Keratinocyte (primary cell): Measurements from ENCODE around the gene TCERG1L. TPM values are rescaled to one million over a fixed set of nuclear protein-coding genes. Genes with fewer than 3 reads are reported as not detected.

Source experiments
- DNase-seq: peaks from one replicate; pipeline ENCODE4 v3.0.0-alpha.2; 2011; ENCODE audit warnings: low read depth, missing footprints, low spot score
- FAIRE-seq: peaks from 2 replicates; lab custom pipeline; 2011; peaks lifted over from hg19 to GRCh38; lab: Jason Lieb, UNC
- H2AFZ ChIP-seq: 2 replicates; pipeline ENCODE4 v1.6.0; 2012; ENCODE audit warnings: low read length, control low read depth, inconsistent platforms; ENCODE audit not compliant: control insufficient read depth
- H3K27ac ChIP-seq: 2 replicates; pipeline ENCODE4 v1.5.1; 2011; ENCODE audit warnings: low read length; ENCODE audit not compliant: control insufficient read depth, insufficient read depth
- H3K27me3 ChIP-seq: 3 replicates; pipeline ENCODE4 v1.6.0; 2011; ENCODE audit warnings: low read length; ENCODE audit not compliant: control insufficient read depth, insufficient read depth; ENCODE audit errors: extremely low read depth
- H3K36me3 ChIP-seq, 2 experiments: 2 replicates in 1 of 2; 3 replicates in 1 of 2; pipeline ENCODE4 v1.5.1; 2011; ENCODE audit warnings: low read length in 2 of 2, mild to moderate bottlenecking in 1 of 2; ENCODE audit not compliant: control insufficient read depth in 2 of 2, insufficient read depth in 2 of 2; ENCODE audit errors: extremely low read depth in 1 of 2
- H3K4me1 ChIP-seq: 3 replicates; pipeline ENCODE4 v1.5.1; 2011; ENCODE audit warnings: low read length; ENCODE audit not compliant: control insufficient read depth, insufficient read depth; ENCODE audit errors: extremely low read depth
- H3K4me2 ChIP-seq: 3 replicates; pipeline ENCODE4 v1.6.0; 2011; ENCODE audit warnings: low read depth, low read length; ENCODE audit not compliant: control insufficient read depth, insufficient read depth; ENCODE audit errors: extremely low read depth
- H3K4me3 ChIP-seq, 3 experiments: fragments of 200-600 bp in 1 of 3; sonication (generic) in 1 of 3; 2 replicates in 2 of 3; 3 replicates in 1 of 3; pipeline ENCODE4 v1.5.1; 2011 to 2016; ENCODE audit warnings: low read length in 3 of 3, mild to moderate bottlenecking in 3 of 3, control low read depth in 2 of 3, inconsistent platforms in 1 of 3, low read depth in 1 of 3, mixed read lengths in 1 of 3, mixed run types in 1 of 3, moderate library complexity in 1 of 3; ENCODE audit not compliant: control insufficient read depth in 2 of 3, insufficient read depth in 2 of 3; ENCODE audit errors: extremely low read depth in 1 of 3
- H3K79me2 ChIP-seq: 2 replicates; pipeline ENCODE4 v1.6.0; 2012; ENCODE audit warnings: low read length; ENCODE audit not compliant: control insufficient read depth, insufficient read depth
- H3K9ac ChIP-seq: 3 replicates; pipeline ENCODE4 v1.6.0; 2011; ENCODE audit warnings: low read length; ENCODE audit not compliant: control insufficient read depth, insufficient read depth; ENCODE audit errors: extremely low read depth
- H3K9me1 ChIP-seq: 3 replicates; pipeline ENCODE4 v1.6.0; 2011; ENCODE audit warnings: low read length; ENCODE audit not compliant: control insufficient read depth, insufficient read depth; ENCODE audit errors: extremely low read depth
- H3K9me3 ChIP-seq: 2 replicates; pipeline ENCODE4 v1.5.1; 2012; ENCODE audit warnings: low read depth, low read length; ENCODE audit not compliant: control insufficient read depth
- H4K20me1 ChIP-seq: 3 replicates; pipeline ENCODE4 v1.6.0; 2011; ENCODE audit warnings: low read length; ENCODE audit not compliant: control insufficient read depth, insufficient read depth; ENCODE audit errors: extremely low read depth
- CTCF ChIP-seq, 3 experiments: IDR thresholded peaks in 1 of 3; conservative IDR thresholded peaks in 1 of 3; optimal IDR thresholded peaks in 1 of 3; 2 replicates in 2 of 3; 3 replicates in 1 of 3; pipeline versions ENCODE3 to v1.5.1; 2011; ENCODE audit warnings: low read length in 3 of 3, mild to moderate bottlenecking in 3 of 3, moderate library complexity in 2 of 3, control low read depth in 1 of 3, inconsistent platforms in 1 of 3; ENCODE audit not compliant: insufficient read depth in 2 of 3; ENCODE audit errors: extremely low read depth in 1 of 3
- EZH2 ChIP-seq: IDR thresholded peaks from one replicate; pipeline ENCODE4 v1.6.1; 2012; ENCODE audit warnings: inconsistent platforms, mild to moderate bottlenecking, low read length, moderate library complexity
- dilution Hi-C: fragments of 300-500 bp; cut with MboI; formaldehyde crosslinking; loops from one replicate; pipeline ENCODE4 v1.7.0; 2020; ENCODE audit warnings: low sequenced_read_pairs; ENCODE audit not compliant: extremely low pct_ligation_motif_present
- polyA plus RNA-seq, 5 experiments: library from polyadenylated mRNA; depleted of rRNA in 3 of 5; stranded (reverse) in 3 of 5; stranded (forward) in 1 of 5; unstranded in 1 of 5; fragments of >200 nt; gene quantifications; 1 replicate in 1 of 5; 2 replicates in 3 of 5; 3 replicates in 1 of 5; pipeline versions ENCODE4 v1.2.1 to v1.2.3, GENCODE V29; 2011 to 2012; ENCODE audit warnings: missing spikeins in 2 of 5, low read depth in 1 of 5, low replicate concordance in 1 of 5

The TCERG1L gene
- polyA plus RNA-seq, 1 donor (not counting 4 experiments of a cell fraction or from before 2014, with no cell fraction given) = not detected

DNA sequence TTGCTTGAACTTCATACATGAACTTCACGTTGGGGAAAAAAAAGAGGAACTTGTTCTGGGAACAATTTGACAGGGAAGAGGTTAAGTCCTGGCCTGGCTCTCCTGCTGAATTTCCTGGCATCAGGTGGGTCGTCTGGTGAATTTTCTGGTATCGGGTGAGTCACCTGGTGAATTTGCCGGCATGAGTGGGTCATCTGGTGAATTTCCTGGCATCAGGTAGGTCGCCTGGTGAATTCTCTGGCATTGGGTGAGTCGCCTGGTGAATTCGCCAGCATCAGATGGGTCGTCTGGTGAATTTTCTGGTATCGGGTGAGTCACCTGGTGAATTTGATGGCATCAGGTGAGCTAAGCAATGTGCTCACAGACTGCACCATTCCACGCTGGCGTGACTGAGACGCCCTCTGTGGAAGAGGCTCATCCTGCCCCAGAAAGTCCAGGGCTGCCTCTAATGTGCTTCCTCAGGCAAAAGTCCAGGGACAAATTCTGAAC lies 255.4 kb downstream of the TCERG1L start:
- H3K9ac ChIP-seq = no peak overlapping the region
- H3K79me2 ChIP-seq = no peaks in the 10 kb centered on the region
- peaks cover 2% of the 10 kb centered on the region for H3K9me3 ChIP-seq
- no peak overlapping the region for H3K27ac ChIP-seq
- no peaks in the 10 kb centered on the region for H3K36me3 ChIP-seq
- no peak overlapping the region for H3K4me3 ChIP-seq
- H3K4me1 ChIP-seq = no peaks in the 10 kb centered on the region
- H2AFZ ChIP-seq = no peak overlapping the region
- no peaks in the 10 kb centered on the region for H4K20me1 ChIP-seq
- dilution Hi-C loops = no loop called here
- H3K27me3 ChIP-seq = no peaks in the 10 kb centered on the region
- H3K4me2 ChIP-seq = no peak overlapping the region
- no peaks in the 10 kb centered on the region for H3K9me1 ChIP-seq
- TF ChIP-seq EZH2 (no peak), CTCF (optimal IDR thresholded peaks at IDR 0.05 in 1 of 3, IDR thresholded peaks at IDR 0.05 in 1 of 3, conservative IDR thresholded peaks at IDR 0.05 in 1 of 3; ENCODE audit: extremely low read depth in 1 of 3, insufficient read depth in 2 of 3, low read length in 3 of 3) (no peak)
- no peak for FAIRE-seq
- no peak for DNase-seq

DNA sequence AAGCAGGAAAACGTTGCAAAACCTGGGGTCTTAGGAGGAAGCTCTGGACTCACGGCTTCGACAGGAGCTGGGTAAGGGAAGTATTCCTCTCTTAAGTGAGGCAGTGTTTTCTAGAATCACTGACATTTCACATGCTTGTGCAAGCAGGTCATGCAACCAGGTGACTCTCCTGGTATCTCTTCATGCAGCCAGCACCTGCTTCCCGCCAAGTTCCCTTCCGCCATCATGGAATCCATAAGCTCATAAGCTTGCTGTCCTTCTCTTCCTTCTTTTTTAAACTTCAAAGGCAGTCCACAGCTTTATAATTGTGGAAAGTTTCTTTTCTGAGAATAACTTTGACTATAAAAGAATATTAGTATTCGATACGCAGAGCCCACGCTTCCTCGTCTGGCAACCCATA lies 256.1 kb downstream of the TCERG1L start:
- no peaks in the 10 kb centered on the region for H4K20me1 ChIP-seq

More for the DNA sequence above, 256.1 kb downstream of the TCERG1L start:
- peaks cover 2% of the 10 kb centered on the region for H3K9me3 ChIP-seq
- no peak for DNase-seq
- no peak overlapping the region for H3K9ac ChIP-seq
- no peaks in the 10 kb centered on the region for H3K4me1 ChIP-seq
- no peak overlapping the region for H3K4me2 ChIP-seq
- no peaks in the 10 kb centered on the region for H3K36me3 ChIP-seq
- FAIRE-seq = no peak
- H3K4me3 ChIP-seq = no peak overlapping the region
- no peaks in the 10 kb centered on the region for H3K79me2 ChIP-seq
- H2AFZ ChIP-seq = no peak overlapping the region
- no peaks in the 10 kb centered on the region for H3K27me3 ChIP-seq
- no peak for TF ChIP-seq CTCF (optimal IDR thresholded peaks at IDR 0.05 in 1 of 3, IDR thresholded peaks at IDR 0.05 in 1 of 3, conservative IDR thresholded peaks at IDR 0.05 in 1 of 3; ENCODE audit: extremely low read depth in 1 of 3, insufficient read depth in 2 of 3, low read length in 3 of 3)
- no peak for TF ChIP-seq EZH2
- no peaks in the 10 kb centered on the region for H3K9me1 ChIP-seq
- dilution Hi-C loops = no loop called here
- no peak overlapping the region for H3K27ac ChIP-seq
